ENCODE measurements around the gene KLHL8.

- TF ChIP-seq CTCF (IDR thresholded peaks at IDR 0.05) (no peak), POLR2A (IDR thresholded peaks at IDR 0.05) (no peak)
Observed at GRCh38 chr4:87188932-87189331, 31.5 kb downstream of the KLHL8 start.
